ENCODE measurements around the gene PPP1R12B. TPM values are rescaled to one million over a fixed set of nuclear protein-coding genes. Genes with fewer than 3 reads are reported as not detected.
"Not testable (repeated sequence)": the region's sequence is repeated elsewhere in the genome, so short reads cannot be mapped to it uniquely, and the experiment has no call there.

Gene PPP1R12B
- total RNA-seq, 1 donor, result 20.6 TPM

GRCh38 chr1:202638019-202638700 lies 289.7 kb downstream of the PPP1R12B start:
- DNase-seq (ENCODE audit: insufficient read length, low spot score, missing footprints), result peak; percentile 55
- H4K20me1 ChIP-seq (ENCODE audit: insufficient read depth, low read length), result no peaks in the 10 kb centered on the region
- H3K4me3 ChIP-seq (ENCODE audit: insufficient read depth, low read length), result no peak overlapping the region
- no peak overlapping the region for H2AFZ ChIP-seq (ENCODE audit: low read length)
- no peak for TF ChIP-seq CTCF (IDR thresholded peaks at IDR 0.05; ENCODE audit: extremely low read depth, low read depth, low read length)
- H3K4me2 ChIP-seq (ENCODE audit: insufficient read depth, low read length), result no peak overlapping the region
- H3K79me2 ChIP-seq (ENCODE audit: insufficient read depth, low read length), result no peaks in the 10 kb centered on the region
- no peaks in the 10 kb centered on the region for H3K9me3 ChIP-seq (ENCODE audit: low read depth, low read length)
- no peaks in the 10 kb centered on the region for H3K4me1 ChIP-seq (ENCODE audit: insufficient read depth, low read length)
- H3K36me3 ChIP-seq (ENCODE audit: insufficient read depth, low read length), result no peaks in the 10 kb centered on the region
- H3K27ac ChIP-seq (ENCODE audit: low read depth, low read length), result no peak overlapping the region
- peaks cover 48% of the 10 kb centered on the region for H3K27me3 ChIP-seq (ENCODE audit: insufficient read depth, low read length)

GRCh38 chr1:202638701-202639305 lies 290.3 kb downstream of the PPP1R12B start:
- H3K27me3 ChIP-seq (ENCODE audit: insufficient read depth, low read length), result peaks cover 54% of the 10 kb centered on the region
- H3K79me2 ChIP-seq (ENCODE audit: insufficient read depth, low read length); H3K4me3 ChIP-seq (ENCODE audit: insufficient read depth, low read length); H4K20me1 ChIP-seq (ENCODE audit: insufficient read depth, low read length); H3K27ac ChIP-seq (ENCODE audit: low read depth, low read length); DNase-seq (ENCODE audit: insufficient read length, low spot score, missing footprints); H3K36me3 ChIP-seq (ENCODE audit: insufficient read depth, low read length); H3K9me3 ChIP-seq (ENCODE audit: low read depth, low read length); H3K4me2 ChIP-seq (ENCODE audit: insufficient read depth, low read length); H3K4me1 ChIP-seq (ENCODE audit: insufficient read depth, low read length); H2AFZ ChIP-seq (ENCODE audit: low read length): not testable (repeated sequence)

GRCh38 chr1:202639500-202639899 lies 291.0 kb downstream of the PPP1R12B start:
- Histone ChIP-seq H2AFZ (ENCODE audit: low read length) (no peak overlapping the region), H3K4me2 (ENCODE audit: insufficient read depth, low read length) (no peak overlapping the region), H3K27me3 (ENCODE audit: insufficient read depth, low read length) (peaks cover 61% of the 10 kb centered on the region), H3K4me3 (ENCODE audit: insufficient read depth, low read length) (no peak overlapping the region), H3K27ac (ENCODE audit: low read depth, low read length) (no peak overlapping the region), H4K20me1 (ENCODE audit: insufficient read depth, low read length) (no peaks in the 10 kb centered on the region), H3K9me3 (ENCODE audit: low read depth, low read length) (no peaks in the 10 kb centered on the region), H3K4me1 (ENCODE audit: insufficient read depth, low read length) (no peaks in the 10 kb centered on the region), H3K79me2 (ENCODE audit: insufficient read depth, low read length) (no peaks in the 10 kb centered on the region), H3K36me3 (ENCODE audit: insufficient read depth, low read length) (no peaks in the 10 kb centered on the region)
- peak; percentile 85 for DNase-seq (ENCODE audit: insufficient read length, low spot score, missing footprints)
- no peak for TF ChIP-seq CTCF (IDR thresholded peaks at IDR 0.05; ENCODE audit: extremely low read depth, low read depth, low read length)

GRCh38 chr1:202642212-202642611 lies 293.7 kb downstream of the PPP1R12B start:
- Histone ChIP-seq H3K79me2 (ENCODE audit: insufficient read depth, low read length) (no peaks in the 10 kb centered on the region), H3K4me1 (ENCODE audit: insufficient read depth, low read length) (no peaks in the 10 kb centered on the region), H3K4me2 (ENCODE audit: insufficient read depth, low read length) (no peak overlapping the region), H4K20me1 (ENCODE audit: insufficient read depth, low read length) (no peaks in the 10 kb centered on the region), H2AFZ (ENCODE audit: low read length) (no peak overlapping the region), H3K27me3 (ENCODE audit: insufficient read depth, low read length) (peaks cover 72% of the 10 kb centered on the region), H3K27ac (ENCODE audit: low read depth, low read length) (no peak overlapping the region), H3K9me3 (ENCODE audit: low read depth, low read length) (no peaks in the 10 kb centered on the region), H3K4me3 (ENCODE audit: insufficient read depth, low read length) (no peak overlapping the region), H3K36me3 (ENCODE audit: insufficient read depth, low read length) (no peaks in the 10 kb centered on the region)
- no peak for TF ChIP-seq CTCF (IDR thresholded peaks at IDR 0.05; ENCODE audit: extremely low read depth, low read depth, low read length)
- DNase-seq (ENCODE audit: insufficient read length, low spot score, missing footprints), result no peak

Small RNAs within 50 kb of the gene (small RNA-seq; reads per million reads assigned to genes)
- not detected for gene AC099336.2
- not detected for gene RF00156
- not detected for gene RNU6-89P

Other genes with a start within 250 kb of the PPP1R12B start
- not detected in 2 replicates for gene GPR37L1, start 225.8 kb upstream of the PPP1R12B start, total RNA-seq
- gene ARL8A, start 204.0 kb upstream of the PPP1R12B start, total RNA-seq, result 24.2 and 25.0 TPM in 2 replicates
- gene PTPN7, start 188.1 kb upstream of the PPP1R12B start, total RNA-seq, result not detected in 2 replicates
- gene LGR6, start 154.9 kb upstream of the PPP1R12B start, total RNA-seq, result not detected in 2 replicates
- gene UBE2T, start 6.8 kb upstream of the PPP1R12B start, total RNA-seq, result 5.3 and 5.4 TPM in 2 replicates

Data from osteoblast (primary cell).